NCI-H774 (cell line): ENCODE data around the gene CALML6.
A peak's percentile ranks its signal among the peaks of the same experiment; 100 is the strongest.

Experiments used
- DNase-seq: peaks from one replicate; lab custom pipeline; 2025; lab: John Stamatoyannopoulos, UW

Gene CALML6

DNA sequence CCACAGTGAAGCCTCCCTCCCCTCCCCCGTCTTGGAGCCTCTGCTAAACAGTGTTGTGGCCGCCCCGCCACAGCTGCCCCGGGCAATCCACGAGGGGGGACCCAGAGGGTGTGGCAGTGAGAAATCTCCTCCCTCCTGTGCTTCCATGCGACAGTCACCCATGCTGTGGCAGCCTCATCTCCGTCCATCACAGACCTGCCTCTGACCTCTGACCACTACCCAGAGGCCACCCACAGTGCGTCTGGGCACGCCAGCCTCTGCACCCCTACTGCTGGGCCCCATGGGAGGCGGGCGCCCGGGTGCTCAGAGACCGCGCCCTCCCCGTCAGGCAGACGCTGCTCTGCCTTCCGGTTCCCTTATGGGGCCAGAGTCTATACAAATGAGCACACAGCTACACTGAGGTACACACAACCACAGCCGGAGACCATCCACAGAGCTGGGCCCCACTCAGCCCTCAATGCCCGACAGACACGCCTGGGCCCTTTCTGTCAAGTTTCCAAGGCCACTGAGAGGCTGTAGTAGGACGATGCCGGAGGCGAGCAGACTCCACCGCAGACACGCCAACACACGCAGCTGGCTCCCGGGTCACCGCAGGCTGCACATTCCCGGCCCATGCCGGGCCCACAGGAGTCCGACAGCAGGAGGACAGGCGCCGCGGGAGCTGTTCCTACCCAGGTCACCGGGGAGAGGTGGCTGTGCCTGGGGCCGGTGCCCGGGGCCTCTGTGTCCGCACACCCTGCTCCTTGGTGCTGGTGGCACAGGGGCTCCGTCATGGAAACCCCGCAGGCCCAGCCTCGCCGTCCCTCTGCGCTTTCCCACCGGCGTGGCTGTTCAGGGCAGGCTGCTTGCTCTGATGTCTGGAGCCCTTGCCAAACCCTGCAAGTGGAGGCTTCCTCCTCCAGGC lies 27.9 kb downstream of the CALML6 start:
- DNase-seq: no peak

DNA sequence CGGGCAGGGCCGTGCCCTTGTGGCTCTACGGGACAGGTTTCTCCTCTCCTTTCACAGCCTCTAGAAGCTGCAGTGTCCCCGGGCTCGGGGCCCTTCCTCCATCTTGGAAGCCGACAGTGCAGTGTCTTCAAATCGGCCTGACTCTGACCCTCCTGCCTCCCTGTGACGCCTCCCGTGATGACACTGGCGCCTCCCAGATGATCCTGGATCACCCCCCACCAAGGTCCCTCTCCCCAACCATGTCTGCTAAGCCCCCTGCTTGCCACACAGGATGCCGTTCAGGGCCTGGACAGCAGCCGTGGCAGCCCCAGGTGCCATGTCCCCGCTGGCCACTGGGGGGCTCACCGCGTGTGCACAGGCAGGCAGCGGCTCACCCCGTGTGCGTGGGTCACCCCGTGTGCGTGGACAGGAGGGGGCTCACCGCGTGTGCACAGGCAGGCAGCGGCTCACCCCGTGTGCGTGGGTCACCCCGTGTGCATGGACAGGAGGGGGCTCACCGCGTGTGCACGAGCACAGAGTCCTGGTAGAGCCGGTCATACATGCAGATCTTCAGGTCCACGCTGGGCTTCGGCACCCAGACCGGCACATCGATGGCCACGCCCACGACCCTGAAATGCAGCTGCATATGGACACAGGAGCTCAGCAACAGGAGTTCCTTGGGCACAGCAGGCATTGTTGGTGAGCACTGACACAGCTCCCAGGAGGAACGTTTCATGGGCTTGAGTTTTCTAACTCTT lies 28.9 kb downstream of the CALML6 start:
- peak; percentile 4 for DNase-seq

DNA sequence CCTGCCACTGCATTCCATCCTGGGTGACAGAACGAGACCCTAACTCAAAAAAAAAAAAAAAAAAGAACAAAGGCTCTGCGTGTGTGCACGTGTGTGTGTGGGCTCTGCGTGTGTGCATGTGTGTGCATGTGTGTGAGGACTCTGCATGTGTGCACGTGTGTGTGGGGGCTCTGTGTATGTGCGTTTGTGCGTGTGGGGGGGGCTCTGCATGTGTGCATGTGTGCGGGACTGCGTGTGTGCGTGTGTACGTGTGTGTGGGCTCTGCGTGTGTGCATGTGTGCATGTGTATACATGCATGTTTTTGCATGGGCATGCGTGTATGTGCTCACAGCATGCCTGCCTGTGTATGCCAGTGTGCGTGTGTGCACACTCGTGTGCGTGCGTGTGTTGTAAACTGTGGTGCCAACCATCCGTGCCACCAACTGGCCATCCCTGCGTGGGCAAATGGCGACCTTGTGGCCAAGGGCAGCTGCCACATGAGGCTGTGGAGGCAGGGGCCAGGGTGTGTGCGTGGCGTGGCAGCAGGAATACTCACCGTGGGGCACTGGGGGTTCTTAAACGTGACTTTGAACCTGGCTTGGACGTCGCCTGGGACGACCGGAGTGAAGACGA lies 30.8 kb downstream of the CALML6 start:
- DNase-seq: no peak

DNA sequence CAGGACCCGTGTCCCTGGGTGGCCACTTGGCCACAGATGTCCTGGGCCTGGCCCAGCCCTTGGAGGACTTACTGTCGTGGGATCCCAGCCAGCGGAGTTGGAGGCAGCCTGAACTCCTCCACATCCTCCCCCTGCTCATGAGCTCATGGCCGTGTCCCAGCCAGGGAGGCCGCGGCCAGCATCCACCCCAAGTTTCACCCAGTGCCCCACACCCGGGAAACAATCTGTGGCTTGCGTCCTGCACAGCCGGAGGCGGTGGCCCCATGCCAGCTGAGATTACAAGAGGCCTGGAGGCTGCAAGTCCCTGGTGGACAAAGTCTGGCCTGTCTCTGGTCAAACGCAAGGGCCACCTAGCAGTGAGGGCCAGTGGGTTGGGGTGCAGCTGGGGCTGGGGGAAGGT lies 31.5 kb downstream of the CALML6 start:
- DNase-seq: no peak

DNA sequence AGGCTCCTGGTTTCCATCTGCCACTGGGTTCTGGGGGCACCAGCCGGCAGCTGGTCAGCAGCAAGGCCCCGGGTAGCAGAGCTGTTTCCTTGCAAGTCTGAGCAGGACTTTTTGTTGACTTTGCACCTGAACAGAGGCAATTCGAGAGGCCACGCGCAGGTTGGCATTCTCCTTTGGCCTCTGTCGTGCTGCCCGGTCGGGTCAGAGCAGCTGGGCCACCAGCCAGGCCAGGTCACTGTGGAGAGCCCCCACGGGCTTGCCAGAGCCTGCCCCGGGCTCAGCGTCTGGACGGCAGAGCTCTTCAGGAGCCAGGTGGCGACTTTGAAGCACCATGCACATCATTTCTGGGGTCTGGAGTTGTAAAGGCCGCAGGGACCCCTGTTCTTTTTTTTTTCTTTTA lies 32.4 kb downstream of the CALML6 start:
- no peak for DNase-seq

DNA sequence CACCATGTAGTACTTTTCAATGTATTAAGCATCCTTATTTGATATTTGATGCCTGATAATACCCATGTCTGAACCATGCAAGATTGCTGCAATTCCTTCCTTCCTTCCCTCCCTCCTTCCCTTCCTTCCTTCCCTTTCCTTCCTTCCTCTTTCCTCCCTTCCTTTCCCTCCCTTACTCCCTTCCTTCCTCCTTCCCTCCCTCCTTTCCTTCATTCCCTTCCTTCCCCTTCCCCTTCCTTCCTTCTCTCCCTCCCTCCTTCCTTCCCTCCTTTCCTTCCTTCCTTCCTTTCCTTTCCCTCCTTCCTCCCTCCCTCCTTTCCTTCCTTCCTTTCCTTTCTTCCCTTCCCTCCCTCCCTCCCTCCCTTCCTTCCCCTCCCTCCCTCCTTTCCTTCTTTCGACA lies 33.7 kb downstream of the CALML6 start:
- DNase-seq: no peak

DNA sequence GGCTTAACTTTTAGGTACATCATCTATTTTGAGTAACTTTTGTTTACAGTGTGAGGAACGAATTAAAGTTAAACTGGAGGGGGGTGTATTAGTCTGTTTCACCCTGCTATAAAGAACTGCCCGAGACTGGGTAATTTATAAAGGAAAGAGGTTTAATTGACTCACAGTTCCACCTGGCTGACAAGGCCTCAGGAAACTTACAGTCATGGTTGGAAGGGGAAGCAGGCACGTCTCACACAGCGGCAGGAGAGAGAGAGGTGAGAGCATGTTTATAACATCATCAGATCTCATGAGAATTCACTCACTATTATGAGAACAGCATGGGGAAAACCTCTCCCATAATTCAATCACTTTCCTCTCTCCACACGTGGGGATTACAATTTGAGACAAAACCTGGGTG lies 35.9 kb downstream of the CALML6 start:
- DNase-seq: no peak

DNA sequence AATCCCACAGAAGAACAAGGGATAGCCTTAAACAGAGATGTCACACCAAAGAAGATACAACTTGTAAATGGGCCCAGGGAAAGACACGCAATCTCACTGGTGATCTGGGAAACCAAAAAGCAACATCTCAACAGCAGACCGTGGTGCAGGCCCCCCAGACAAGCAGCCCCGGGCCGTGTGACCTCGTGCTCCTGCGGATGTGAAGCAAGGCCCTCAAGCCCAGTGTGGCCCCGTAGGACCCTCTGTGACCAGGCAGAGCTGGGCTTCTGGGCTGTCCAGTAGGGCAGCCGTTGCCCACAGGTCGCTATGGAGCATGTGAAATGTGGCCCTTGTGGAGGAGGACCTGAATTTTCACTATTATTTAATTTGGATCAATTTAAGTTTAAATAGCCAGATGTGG lies 39.0 kb downstream of the CALML6 start:
- no peak for DNase-seq

DNA sequence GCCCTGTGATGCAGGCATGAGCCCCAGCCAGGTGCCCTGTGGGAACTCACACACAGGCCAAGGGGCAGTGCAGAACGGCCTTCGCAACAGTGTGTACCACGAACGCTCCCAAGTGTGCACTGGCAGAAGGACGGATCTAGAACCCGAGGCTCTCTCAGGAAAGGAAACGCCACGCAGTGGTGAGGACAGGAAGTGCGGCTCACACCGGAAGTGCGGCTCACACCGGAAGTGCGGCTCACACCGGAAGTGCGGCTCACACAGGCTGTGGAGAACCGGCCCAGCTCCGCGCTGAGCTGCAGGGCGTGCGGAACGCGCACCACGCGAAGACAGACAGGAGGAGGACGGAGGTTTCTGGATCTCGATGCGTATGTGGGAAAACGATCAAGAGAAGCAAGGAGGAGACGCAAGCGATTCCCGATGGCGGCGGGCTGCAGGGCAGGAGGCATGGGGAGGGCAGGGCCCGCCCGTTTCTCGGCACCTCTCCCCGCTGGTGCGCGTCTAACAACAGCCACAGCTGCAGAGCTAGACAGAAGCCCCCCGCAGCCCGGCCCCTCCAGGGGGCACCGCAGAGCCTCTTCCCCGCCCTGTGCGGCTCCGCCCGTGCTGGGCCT lies 39.9 kb downstream of the CALML6 start:
- DNase-seq: no peak

DNA sequence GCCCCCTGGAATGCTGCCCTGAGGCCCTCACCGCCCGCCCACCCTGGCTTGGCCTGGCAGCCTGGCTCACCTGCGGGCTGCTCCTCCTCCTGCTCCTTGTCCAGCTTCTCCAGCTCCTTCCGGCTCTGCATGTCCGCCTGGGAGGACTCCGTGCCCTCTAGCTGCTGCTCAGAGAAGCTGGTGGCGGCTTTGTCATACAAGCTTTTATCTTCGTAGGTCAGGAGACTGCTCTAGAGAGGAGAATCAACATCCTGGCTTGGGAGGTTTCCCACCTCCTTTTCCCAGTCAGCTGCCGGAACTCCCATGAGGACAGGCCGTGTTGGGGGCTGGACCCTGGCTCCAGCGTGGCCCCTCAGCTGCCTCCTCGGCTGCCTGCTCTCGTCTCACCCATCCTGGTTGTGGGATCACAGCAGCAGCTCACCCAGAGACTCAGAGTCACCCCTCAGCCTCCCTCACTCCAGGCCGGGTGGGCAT lies 40.6 kb downstream of the CALML6 start:
- no peak for DNase-seq

DNA sequence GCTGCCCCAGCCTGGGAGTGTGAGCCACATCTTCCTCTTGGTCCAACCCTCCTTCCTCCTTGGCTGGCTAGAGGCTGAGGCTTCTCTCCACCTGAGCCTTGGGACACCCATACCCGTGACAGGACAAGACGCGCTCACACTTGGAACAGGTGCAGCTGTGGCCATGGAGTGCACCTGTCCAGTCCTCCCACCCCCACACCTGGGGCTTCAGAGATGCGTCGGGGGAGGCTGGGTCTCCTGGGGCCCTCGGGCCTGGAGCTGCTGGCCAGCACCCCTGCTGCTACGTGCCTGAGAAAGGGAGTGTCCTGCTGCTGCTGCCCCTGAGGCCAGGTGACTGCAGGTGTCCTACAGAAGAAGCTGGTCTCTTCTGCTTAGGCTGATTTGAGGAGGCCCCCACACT lies 41.0 kb downstream of the CALML6 start:
- no peak for DNase-seq

DNA sequence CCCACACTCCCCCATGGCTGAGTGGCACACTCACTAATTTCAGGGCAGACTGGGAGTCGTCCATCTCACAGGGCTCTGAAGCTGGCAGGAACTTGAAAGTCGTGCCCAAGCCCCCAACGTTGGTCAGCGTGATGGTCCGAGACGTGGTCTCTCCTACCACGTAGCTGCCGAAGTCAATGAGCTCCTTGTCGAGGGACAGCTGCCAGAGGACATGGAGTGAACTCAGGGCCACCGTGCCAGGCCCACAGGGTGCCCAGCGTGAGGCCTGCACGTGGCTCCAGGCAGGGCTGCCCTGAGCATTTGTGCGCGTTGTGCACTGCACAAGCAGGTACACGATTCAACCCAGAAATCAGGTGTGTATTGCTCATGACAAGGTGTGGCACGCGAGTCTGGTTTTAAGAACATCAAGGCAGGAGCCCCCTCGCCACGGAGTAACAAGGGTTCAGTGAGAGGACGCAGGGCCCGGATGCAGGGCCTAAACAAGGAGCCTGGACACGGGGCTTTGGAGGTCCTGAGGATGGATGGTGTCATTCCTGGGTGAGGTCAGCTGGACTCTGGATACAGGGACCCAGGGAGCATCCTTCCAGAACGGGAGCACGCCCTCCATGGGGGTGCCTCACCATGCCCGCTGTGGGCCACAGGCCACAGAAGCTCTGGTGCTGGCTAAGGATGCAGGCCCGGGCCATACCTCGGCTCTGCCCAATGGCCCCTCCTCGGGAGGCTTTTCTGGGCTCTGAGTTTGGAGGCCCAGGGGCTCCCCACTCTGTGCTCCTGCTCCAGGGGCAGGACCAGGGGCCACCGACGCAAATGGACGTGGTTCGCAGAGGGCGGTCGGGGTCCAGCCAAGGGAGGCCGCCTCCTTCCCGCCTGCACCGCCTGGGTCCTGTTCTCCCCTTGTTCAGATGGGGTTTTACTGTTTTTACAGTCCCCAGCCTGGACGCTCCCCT lies 41.8 kb downstream of the CALML6 start:
- no peak for DNase-seq

DNA sequence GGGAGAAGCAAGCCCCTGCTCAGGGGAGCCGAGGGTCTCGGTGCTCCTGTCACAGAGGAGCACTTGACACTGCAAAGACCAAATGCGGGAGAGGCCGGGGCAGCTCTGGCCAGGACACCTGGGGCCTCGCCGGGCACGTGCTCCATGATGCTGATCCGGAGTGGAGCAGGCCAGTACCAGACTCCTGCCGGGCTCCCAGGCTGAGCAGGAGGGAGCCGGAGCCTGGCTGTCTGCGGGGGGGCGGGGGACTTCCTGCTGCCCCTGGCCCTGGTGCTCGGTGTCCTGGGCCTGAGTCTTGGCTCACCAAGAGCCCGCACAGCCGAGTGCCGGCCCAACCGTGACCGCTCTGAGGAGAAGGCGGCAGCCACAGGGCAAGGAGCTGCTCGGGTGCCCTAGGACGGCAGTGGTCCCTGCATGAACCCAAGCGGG lies 42.5 kb downstream of the CALML6 start:
- no peak for DNase-seq

DNA sequence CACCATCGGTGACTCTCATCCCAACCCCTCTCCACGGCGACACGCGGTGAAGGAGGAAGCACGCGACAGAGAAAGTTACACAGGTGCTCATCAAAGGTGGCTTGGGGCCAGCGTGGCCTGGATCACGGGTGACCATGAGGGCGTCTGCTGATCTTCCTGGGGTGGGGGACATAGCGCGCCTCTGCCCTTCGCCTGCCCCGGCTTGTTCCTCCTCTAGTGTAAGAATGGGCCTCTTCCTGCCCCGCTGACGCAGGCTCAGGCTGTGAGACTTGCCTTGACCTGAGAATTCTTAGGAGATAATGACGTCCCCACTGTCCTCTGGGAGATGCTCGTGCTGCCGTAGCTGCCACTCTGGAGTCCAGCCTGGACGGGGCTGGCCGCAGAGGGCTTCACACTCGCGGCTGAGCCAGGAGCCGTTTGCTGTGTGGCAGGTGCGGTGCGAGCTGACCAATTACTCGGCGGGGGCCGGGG lies 43.0 kb downstream of the CALML6 start:
- no peak for DNase-seq

DNA sequence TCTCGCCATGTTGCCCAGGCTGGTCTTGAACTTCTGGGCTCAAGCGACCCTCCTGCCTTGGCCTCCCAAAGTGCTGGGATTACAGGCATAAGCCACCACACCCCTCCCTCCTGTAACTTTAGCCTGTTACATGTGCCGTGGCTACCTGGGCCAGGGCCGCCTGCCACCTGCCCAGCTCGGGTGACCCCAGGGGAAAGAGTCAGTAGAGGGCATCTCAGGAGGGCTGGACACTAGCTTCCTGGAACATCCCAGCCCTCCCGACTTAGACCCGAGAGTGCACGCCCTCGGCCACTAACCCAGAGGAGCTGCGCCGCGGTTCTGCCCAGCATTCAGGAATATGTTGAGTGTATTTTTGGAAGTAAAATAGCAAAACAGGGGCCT lies 44.4 kb downstream of the CALML6 start:
- no peak for DNase-seq

DNA sequence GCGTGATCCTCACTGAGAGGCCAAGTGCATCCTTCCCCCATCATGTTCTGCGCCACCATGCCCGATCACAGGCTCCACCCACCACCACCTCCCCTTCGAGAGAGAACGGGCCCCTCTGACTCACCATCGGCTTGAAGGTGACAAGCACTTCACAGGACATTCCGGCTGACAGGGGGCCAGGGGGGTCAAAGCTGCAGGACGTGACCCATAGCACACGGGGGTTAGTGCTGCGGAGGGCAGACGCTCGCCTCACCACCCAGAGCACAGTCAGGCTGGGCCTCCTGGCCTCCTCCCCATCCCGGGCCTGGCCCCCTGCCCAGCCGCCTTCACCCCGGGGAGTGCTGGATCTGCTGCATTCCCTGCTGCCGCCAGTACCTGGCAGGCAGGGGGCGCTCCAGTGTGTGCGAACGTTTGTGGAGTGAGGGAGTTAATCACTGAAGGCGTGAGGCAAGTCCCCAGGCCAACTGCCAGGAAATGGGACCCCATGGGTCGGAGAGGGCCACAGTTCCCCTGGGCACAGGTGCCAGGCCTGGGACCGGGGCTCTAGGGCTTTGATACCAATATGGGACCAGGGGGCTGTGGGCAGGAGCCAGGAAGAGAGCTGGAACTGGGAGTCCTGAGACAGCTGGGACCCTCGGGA lies 44.9 kb downstream of the CALML6 start:
- DNase-seq: peak; percentile 3

DNA sequence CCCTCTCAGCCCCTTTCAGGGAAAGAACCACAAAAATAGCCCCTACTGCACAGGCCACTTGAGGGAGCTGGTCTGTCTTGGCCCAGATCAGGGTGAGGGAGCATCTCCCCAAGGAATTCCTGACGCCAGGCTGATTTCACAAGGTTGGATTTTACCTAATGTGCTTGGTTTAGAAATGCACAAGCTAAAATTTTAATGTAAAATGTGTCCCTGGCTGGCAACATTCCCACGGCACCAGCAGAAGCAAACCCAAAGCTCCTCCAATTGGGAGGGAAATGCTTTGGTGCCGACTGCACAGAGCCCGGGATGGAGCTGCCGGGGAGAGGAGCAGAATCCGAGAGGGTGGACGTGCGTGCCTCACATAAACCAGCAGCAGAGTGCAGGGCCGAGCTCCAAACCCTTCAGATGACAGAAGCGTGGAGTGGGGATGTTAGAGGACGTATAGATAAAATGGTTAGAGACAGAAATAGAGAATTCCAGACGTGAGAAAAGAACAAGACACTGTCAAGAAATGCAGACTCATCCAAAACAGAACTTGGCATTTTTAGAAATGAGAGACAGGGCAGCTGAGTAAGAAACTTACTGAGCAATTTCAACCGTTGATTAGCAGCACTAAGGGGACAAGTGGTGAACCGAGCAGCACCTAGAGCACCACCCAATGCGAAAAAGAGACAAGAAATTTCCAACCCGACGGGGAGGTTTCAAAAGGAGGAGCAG lies 45.6 kb downstream of the CALML6 start:
- DNase-seq: no peak

DNA sequence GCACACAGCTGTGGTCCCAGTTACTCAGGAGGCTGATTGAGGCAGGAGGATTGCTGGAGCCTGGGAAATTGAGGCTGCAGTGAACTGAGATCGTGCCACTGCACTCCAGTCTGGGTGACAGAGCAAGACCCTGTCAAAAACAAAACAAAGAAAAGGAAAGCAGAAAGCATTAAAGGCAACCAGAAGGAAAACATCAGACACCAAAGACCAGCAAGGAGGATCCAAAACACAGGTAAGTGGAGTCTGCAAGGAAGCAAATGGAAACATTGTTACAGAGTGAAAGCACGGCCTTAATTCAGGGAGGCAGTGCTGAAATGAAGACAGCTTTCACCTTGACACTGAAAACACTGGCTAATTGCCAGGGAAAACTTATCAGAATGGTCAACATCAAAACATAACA lies 47.7 kb downstream of the CALML6 start:
- no peak for DNase-seq

DNA sequence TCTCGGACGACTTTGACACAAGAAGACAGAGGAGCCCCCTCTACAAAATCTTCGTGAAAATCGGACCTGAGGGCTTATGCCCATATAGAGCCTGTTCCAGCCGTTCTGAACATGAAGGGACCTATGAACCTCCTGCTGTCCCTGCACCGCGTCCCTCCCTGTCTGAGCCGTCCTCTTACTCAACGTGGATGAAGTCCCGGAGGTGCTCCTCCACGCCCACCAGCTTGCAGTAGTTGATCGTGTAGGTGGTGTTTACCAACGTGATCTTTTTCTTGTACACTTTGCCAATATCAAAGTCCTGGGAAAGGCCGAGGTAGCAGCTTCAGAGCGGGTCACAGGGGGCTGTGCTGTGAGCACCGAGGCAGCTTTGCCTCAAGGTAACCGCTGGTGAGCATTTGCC lies 48.5 kb downstream of the CALML6 start:
- no peak for DNase-seq

DNA sequence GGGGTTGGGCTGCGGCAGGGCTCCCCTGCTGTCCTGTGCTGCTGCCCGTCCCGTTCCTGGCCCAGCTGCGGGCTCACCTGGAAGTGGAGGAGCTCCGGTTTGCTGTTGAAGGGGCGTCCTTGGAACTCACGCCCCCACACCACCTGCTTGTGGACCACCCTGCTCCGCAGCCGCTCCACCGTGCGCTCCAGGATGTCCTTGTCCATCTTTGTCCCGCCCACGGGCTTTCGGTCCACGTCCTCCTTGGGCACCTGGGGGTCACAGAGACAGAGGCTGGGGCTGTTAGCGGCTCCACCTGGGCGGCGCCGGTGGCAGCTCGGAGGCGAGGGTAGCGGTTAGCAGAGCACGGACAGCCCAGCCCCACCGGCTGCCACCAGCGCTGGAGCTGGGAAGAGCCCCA lies 49.8 kb downstream of the CALML6 start:
- DNase-seq: no peak
